ENCODE results near the gene RPA1. TPM values are rescaled to one million over a fixed set of nuclear protein-coding genes. Genes with fewer than 3 reads are reported as not detected.

Gene RPA1
- total RNA-seq, 3 donors from 2014 or later = 52.3 to 77.4 (median 75.5) TPM

DNA sequence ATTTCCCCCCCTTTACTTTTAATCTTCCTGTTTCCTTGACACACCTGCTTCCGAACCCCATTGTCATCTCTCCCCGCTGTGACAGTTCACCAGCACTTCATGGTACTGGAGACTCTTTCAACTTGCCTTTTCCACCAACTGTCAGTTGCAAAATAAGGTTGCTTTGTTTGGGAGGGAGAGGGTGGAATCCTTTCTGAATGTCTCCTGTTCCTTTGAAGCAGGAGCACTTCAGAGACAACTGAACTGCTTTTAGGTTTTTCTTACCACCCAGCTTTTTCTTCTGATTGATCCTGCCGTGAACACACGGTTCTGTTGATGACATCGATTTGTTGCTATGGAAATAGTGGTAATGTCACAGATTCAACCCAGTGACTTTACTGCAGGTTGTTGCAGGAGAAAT is 42.0 kb downstream of the RPA1 start:
- TF ChIP-seq, protein P1, sequence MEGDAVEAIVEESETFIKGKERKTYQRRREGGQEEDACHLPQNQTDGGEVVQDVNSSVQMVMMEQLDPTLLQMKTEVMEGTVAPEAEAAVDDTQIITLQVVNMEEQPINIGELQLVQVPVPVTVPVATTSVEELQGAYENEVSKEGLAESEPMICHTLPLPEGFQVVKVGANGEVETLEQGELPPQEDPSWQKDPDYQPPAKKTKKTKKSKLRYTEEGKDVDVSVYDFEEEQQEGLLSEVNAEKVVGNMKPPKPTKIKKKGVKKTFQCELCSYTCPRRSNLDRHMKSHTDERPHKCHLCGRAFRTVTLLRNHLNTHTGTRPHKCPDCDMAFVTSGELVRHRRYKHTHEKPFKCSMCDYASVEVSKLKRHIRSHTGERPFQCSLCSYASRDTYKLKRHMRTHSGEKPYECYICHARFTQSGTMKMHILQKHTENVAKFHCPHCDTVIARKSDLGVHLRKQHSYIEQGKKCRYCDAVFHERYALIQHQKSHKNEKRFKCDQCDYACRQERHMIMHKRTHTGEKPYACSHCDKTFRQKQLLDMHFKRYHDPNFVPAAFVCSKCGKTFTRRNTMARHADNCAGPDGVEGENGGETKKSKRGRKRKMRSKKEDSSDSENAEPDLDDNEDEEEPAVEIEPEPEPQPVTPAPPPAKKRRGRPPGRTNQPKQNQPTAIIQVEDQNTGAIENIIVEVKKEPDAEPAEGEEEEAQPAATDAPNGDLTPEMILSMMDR (IDR thresholded peaks at IDR 0.05) = no peak
- Histone ChIP-seq H3K9me3 (no peaks in the 10 kb centered on the region), H3K4me3 (no peak overlapping the region), H3K36me3 (ENCODE audit: low read depth) (no peaks in the 10 kb centered on the region), H3K4me1 (ENCODE audit: low read depth) (no peaks in the 10 kb centered on the region)
- intact Hi-C loops (cut with DNase I, micrococcal nuclease) = no loop called here
- ATAC-seq = no peak
- DNase-seq = no peak

DNA sequence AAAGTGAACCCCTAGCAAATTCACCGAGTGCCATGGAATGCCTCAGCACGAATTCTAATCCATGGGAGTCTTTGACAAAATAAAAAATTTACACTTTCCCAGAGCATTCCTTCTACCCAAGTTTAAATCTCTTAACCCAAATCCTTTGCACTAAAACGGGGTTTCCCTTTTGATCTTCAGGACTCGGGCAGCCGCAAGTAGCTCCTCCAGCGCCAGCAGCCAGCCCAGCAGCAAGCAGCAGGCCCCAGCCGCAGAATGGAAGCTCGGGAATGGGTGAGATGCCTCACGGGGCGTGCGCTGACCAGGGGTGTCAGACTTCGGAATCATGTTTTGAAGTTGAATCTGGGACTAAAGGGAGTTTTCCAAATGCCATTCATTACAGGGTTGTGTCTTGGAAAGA is 42.4 kb downstream of the RPA1 start:
- DNase-seq = no peak

DNA sequence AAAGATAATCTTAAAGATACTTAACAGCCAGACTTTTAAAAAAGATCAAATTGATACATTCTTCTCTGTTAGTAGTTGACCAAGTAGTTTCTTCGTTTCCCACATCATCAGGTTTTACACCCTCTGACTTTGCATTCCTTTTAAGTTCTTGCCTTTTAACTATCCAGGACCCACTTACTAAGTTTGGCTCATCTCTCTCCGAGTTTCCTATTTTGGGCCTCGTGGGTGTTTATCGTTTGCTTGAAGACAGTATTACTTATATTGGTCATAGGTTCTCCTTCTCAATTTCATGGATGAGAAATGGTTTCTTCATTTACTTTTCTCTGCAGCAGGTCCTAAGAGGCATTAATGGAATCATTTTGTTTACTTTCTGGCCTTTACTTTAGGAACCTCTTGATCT is 43.2 kb downstream of the RPA1 start:
- Histone ChIP-seq H3K4me3 (no peak overlapping the region), H3K9me3 (no peaks in the 10 kb centered on the region), H3K4me1 (ENCODE audit: low read depth) (no peaks in the 10 kb centered on the region), H3K36me3 (ENCODE audit: low read depth) (no peaks in the 10 kb centered on the region)
- DNase-seq (no peak), ATAC-seq (no peak)
- intact Hi-C loops (cut with DNase I, micrococcal nuclease) = no loop called here
- TF ChIP-seq, protein P1 (IDR thresholded peaks at IDR 0.05) = no peak

More for the DNA sequence above, 42.4 kb downstream of the RPA1 start:
- intact Hi-C loops (cut with DNase I, micrococcal nuclease) = no loop called here
- H3K4me3 ChIP-seq = no peak overlapping the region
- no peaks in the 10 kb centered on the region for H3K4me1 ChIP-seq (ENCODE audit: low read depth)
- H3K9me3 ChIP-seq = no peaks in the 10 kb centered on the region
- ATAC-seq = no peak
- H3K36me3 ChIP-seq (ENCODE audit: low read depth) = no peaks in the 10 kb centered on the region
- TF ChIP-seq, protein P1 (IDR thresholded peaks at IDR 0.05) = no peak

- no peaks in the 10 kb centered on the region for H3K4me1 ChIP-seq (ENCODE audit: low read depth)
- no peak overlapping the region for H3K4me3 ChIP-seq
- ATAC-seq = no peak
- intact Hi-C loops (cut with DNase I, micrococcal nuclease) = no loop called here
- DNase-seq = no peak
- TF ChIP-seq, protein P1 (IDR thresholded peaks at IDR 0.05) = no peak
- no peaks in the 10 kb centered on the region for H3K36me3 ChIP-seq (ENCODE audit: low read depth)
- H3K9me3 ChIP-seq = no peaks in the 10 kb centered on the region
Measured at GRCh38 chr17:1873418-1873817, 43.6 kb downstream of the RPA1 start.

- TF ChIP-seq, protein P1 (IDR thresholded peaks at IDR 0.05) = no peak
- H3K4me1 ChIP-seq (ENCODE audit: low read depth) = no peaks in the 10 kb centered on the region
- no peak overlapping the region for H3K4me3 ChIP-seq
- no peak for DNase-seq
- ATAC-seq = no peak
- H3K36me3 ChIP-seq (ENCODE audit: low read depth) = peaks cover 6% of the 10 kb centered on the region
- no peaks in the 10 kb centered on the region for H3K9me3 ChIP-seq
- intact Hi-C loops (cut with DNase I, micrococcal nuclease) = no loop called here
Measured at GRCh38 chr17:1875597-1875996, 45.8 kb downstream of the RPA1 start.
